ENCODE data around the gene TIPARP.

The TIPARP gene

GRCh38 chr3:156743859-156744258 is 69.5 kb downstream of the TIPARP start:
- no peak for DNase-seq

GRCh38 chr3:156744631-156745030 is 70.2 kb downstream of the TIPARP start:
- no peak for DNase-seq

GRCh38 chr3:156745766-156746165 is 71.4 kb downstream of the TIPARP start:
- DNase-seq, result no peak

GRCh38 chr3:156747046-156747445 is 72.7 kb downstream of the TIPARP start:
- DNase-seq, result no peak

- no peak for DNase-seq
Measured at GRCh38 chr3:156749244-156749643, 74.9 kb downstream of the TIPARP start.

- no peak for DNase-seq
Measured at GRCh38 chr3:156750191-156750873, 75.9 kb downstream of the TIPARP start.

- DNase-seq, result no peak
Measured at GRCh38 chr3:156750874-156751245, 76.5 kb downstream of the TIPARP start.

- DNase-seq, result no peak
Measured at GRCh38 chr3:156751461-156752025, 77.2 kb downstream of the TIPARP start.
